ENCODE measurements around the gene SLC19A1.

GRCh38 chr21:45529785-45530422 lies 12.3 kb downstream of the SLC19A1 start:
- TF ChIP-seq CTCF (IDR thresholded peaks at IDR 0.05; ENCODE audit: insufficient read depth, low read length) (no peak), REST (IDR thresholded peaks at IDR 0.05; ENCODE audit: insufficient replicate concordance, low read depth) (no peak), GABPA (IDR thresholded peaks at IDR 0.05; ENCODE audit: low read depth) (no peak), POLR2AphosphoS5 (IDR thresholded peaks at IDR 0.05; ENCODE audit: low read depth) (0 out of 2 replicates have a peak, but pooled peaks have one; percentile 14), SPI1 (IDR thresholded peaks at IDR 0.05; ENCODE audit: borderline replicate concordance, low read depth) (no peak)

Data from HL-60 (cell line).